ENCODE data around the gene ZNF592. TPM values are rescaled to one million over a fixed set of nuclear protein-coding genes. Genes with fewer than 3 reads are reported as not detected.
"Not testable (repeated sequence)": the region's sequence is repeated elsewhere in the genome, so short reads cannot be mapped to it uniquely, and the experiment has no call there.

Gene ZNF592
- total RNA-seq, 1 donor from 2014 or later: 16.8 TPM

GRCh38 chr15:84749111-84749991 is 959 bp downstream of the ZNF592 start:
- peak; percentile 23 for DNase-seq (ENCODE audit: low read depth)

- no peak for DNase-seq (ENCODE audit: low read depth)
These were observed 2.2 kb downstream of the ZNF592 start for GRCh38 chr15:84750583-84751092.

GRCh38 chr15:84751721-84752120 is 3.3 kb downstream of the ZNF592 start:
- not testable (repeated sequence) for DNase-seq (ENCODE audit: low read depth)

DNA sequence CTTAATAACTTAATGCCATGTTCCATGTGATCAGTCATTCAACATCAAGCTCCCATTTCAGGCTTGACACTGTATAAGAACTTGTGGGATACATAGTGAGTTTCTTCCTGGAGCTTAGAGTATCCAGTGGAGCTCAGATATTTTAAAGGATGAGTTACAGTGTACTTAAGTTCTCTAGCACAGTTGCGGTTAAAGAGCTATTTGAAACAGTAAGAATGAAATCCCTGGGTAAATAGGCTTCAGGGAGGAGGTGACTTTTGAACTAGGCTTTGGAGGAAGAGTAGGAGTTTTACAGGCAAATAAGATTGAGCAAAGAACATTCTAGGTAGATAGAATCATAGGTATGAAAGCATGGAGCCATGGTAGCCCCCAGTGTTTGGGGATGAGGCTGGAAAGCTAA is 3.8 kb downstream of the ZNF592 start:
- no peak for DNase-seq (ENCODE audit: low read depth)

DNA sequence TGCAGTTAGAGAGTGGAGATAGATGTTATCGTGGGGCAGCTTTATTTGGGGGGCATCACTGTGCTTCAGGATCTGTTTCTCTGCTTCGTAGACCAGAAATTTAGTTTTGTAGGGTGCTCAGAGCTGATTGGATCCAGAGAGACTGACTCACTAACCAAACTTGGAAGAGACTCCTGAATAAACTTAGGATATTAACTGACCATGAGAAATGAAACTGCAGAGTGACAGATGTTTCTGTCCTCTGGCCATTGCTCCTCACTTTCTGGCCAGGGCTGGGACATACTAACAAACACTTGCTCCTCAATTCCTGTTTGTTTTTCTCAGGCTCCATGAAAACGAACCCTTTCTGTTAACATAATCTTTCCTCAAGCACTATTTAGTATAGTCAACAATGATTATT is 4.3 kb downstream of the ZNF592 start:
- DNase-seq (ENCODE audit: low read depth): peak; percentile 28

- DNase-seq (ENCODE audit: low read depth): not testable (repeated sequence)
These were observed 6.5 kb downstream of the ZNF592 start for GRCh38 chr15:84754889-84755288.

- DNase-seq (ENCODE audit: low read depth): no peak
These were observed 7.5 kb downstream of the ZNF592 start for GRCh38 chr15:84755736-84756527.

DNA sequence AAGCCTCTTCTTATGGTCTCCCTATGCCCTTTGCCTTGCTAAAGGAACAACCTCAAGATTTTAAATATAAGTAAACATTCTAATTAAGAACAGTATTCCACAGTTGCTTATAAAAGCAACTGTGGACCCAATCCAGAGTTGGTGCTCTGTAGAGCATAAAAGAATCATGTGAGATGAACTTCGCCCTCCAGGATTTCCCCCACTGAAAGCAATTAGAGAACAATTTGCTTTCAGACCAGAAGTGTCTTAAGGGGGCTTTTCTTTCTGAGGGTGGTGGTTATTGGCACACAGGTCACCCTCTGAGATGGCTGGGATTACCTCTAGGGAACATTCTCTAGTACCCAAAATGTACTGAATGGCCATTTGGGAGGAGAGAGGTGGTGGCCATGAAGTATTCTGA is 10.6 kb downstream of the ZNF592 start:
- DNase-seq (ENCODE audit: low read depth): no peak

- DNase-seq (ENCODE audit: low read depth): no peak
These were observed 11.8 kb downstream of the ZNF592 start for GRCh38 chr15:84760219-84760618.

- no peak for DNase-seq (ENCODE audit: low read depth)
These were observed 13.3 kb downstream of the ZNF592 start for GRCh38 chr15:84761607-84762131.

GRCh38 chr15:84762840-84763572 is 14.6 kb downstream of the ZNF592 start:
- peak; percentile 50 for DNase-seq (ENCODE audit: low read depth)

DNA sequence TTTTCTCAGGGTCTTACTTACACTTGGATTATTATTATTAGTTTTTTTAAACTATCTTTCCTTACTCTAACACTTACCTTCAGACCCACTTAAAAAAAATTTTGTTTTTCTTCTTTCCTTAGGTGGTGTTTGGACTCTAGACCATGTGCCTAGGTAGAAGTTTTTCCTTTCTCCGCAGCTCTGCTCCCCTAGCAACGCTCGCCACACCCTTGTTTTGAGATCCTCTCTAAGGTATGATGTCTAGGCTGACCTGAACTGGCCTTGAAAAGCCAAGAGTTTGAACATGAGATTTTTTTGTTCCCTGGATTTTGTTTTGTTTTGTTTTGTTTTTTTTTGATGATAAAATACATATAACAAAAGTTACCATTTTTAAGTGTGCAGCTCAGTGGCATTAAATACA is 16.2 kb downstream of the ZNF592 start:
- no peak for DNase-seq (ENCODE audit: low read depth)

DNA sequence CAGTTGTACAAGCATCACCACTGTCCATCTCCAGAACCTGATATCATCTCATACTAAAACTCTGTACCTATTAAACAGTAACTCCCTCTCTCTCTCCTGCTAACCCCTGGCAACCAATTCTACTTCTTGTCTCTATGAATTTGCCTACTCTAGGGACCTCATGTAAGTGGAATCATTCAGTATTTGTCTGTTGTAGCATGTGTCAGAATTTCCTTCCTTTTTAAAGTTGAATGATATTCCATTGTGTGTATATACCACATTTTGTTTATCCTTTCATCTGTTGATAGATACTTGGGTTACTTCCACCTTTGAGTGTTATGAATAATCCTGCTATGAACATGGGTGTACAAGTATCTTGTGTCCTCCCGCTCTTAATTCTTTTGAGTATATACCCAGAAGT is 16.6 kb downstream of the ZNF592 start:
- DNase-seq (ENCODE audit: low read depth): no peak

- DNase-seq (ENCODE audit: low read depth): no peak
These were observed 17.3 kb downstream of the ZNF592 start for GRCh38 chr15:84765675-84766074.

- no peak for DNase-seq (ENCODE audit: low read depth)
These were observed 18.2 kb downstream of the ZNF592 start for GRCh38 chr15:84766461-84767035.

DNA sequence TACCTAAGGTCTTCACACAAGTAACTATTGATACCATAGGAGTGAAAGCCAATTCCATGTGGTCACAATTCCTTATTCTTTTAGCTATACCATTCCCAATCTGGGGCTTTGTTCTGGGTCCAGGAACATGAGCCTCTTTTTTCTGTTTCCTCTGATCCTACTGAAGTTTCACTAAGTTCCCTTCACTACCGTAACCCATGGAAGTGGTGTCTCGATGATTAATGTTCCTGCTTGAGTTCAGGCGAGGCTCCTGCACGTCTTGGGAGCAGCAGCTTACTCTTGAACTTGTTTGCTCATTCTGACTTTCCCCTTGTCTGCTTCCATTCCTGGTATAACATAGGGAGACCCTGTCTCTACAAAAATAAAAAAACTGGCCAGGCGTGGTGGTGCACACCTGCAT is 23.6 kb downstream of the ZNF592 start:
- no peak for DNase-seq (ENCODE audit: low read depth)

DNA sequence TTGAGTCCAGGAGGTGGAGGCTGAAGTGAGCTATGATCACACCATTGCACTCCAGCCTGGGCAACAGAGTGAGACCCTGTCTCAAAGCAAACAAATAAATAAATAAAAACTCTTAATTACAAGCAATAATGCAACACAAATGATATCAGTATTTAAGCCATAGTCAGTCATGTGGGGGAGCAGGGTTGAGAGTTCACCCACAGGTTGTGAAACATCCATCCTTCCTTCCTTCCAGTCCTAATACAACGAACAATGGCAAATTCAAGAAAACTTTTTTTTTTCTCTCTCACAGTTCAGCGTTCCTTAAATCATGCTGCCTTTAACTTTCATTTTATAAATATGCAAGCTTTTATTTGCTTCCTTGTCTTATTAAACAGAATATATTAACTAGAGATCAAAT is 24.1 kb downstream of the ZNF592 start:
- DNase-seq (ENCODE audit: low read depth): no peak

- DNase-seq (ENCODE audit: low read depth): no peak
These were observed 25.3 kb downstream of the ZNF592 start for GRCh38 chr15:84773716-84774115.

DNA sequence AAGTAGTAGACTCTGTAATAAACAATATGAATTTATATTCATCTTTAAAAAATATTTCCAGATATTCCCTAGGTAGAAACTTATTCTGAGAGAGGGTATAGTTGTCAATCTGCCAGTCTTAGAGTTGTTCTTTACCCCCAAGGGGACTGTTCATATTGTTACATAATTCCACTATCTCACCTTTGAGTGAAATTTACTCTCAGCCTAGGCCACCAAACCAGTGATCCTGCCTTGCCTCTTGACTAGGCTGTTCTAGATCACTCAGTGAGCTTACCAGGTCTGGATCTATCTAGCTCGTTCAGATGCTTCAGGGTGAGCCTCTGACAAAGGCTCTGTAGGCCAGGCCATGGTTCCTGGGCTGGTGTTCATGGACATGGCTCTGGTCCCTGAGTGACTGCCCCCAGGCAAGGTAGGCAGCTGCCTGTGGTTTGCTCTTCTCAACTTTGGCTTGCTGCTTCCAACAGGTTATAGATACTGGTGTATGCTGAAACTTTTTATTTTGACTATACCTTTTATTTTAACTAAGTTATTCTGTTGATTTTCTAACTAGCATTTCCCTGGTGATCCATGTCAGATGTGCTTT is 27.6 kb downstream of the ZNF592 start:
- DNase-seq (ENCODE audit: low read depth): no peak

GRCh38 chr15:84778194-84778593 is 29.8 kb downstream of the ZNF592 start:
- no peak for DNase-seq (ENCODE audit: low read depth)

DNA sequence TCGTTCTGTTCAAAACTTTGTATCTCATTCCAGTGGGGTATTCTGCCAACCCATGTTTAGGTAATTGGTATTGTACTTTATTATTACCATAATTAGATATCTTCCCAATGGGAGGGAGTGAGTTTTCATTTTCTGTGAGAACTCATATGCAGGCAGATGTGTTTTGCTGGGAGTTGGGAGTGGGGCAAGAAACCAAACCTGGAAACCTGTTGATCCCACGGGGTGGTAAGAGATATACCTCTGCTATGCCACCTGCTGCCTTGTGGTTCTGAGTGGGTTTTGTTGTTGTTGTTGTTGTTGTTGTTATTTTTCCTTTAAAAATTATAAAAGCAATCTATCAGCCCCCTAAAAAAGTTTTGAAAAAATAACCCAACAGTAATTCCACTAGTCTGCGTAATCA is 32.1 kb downstream of the ZNF592 start:
- no peak for DNase-seq (ENCODE audit: low read depth)
